ENCODE measurements around the gene SH3D21. TPM values are rescaled to one million over a fixed set of nuclear protein-coding genes. Genes with fewer than 3 reads are reported as not detected.

The SH3D21 gene
- total RNA-seq, 4 donors from 2014 or later: 0.63 to 3.1 (median 1.4) TPM

DNA sequence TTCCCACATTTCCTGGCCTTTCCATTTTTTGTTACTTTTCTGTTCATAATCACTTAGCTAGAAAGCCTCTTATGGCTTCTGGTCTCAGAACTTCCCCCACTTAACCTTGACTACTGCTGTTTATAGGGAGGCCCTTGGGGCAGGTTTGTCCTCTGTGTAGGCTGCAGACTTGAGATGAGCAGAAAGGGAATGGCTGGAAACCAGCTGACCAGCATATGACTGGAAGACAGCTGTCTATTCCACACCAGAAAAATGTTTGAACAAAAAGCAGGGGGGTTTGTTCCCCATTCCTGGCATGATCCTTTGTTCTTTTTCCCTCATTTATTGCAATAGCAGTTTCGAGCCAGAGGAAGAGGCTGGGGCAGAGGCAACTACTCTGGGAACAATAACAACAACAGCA lies 4.9 kb upstream of the SH3D21 start:
- TF ChIP-seq, protein P1, sequence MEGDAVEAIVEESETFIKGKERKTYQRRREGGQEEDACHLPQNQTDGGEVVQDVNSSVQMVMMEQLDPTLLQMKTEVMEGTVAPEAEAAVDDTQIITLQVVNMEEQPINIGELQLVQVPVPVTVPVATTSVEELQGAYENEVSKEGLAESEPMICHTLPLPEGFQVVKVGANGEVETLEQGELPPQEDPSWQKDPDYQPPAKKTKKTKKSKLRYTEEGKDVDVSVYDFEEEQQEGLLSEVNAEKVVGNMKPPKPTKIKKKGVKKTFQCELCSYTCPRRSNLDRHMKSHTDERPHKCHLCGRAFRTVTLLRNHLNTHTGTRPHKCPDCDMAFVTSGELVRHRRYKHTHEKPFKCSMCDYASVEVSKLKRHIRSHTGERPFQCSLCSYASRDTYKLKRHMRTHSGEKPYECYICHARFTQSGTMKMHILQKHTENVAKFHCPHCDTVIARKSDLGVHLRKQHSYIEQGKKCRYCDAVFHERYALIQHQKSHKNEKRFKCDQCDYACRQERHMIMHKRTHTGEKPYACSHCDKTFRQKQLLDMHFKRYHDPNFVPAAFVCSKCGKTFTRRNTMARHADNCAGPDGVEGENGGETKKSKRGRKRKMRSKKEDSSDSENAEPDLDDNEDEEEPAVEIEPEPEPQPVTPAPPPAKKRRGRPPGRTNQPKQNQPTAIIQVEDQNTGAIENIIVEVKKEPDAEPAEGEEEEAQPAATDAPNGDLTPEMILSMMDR (IDR thresholded peaks at IDR 0.05): no peak
- ATAC-seq (ENCODE audit: low FRiP score) (no peak), DNase-seq (ENCODE audit: low spot score) (no peak)

DNA sequence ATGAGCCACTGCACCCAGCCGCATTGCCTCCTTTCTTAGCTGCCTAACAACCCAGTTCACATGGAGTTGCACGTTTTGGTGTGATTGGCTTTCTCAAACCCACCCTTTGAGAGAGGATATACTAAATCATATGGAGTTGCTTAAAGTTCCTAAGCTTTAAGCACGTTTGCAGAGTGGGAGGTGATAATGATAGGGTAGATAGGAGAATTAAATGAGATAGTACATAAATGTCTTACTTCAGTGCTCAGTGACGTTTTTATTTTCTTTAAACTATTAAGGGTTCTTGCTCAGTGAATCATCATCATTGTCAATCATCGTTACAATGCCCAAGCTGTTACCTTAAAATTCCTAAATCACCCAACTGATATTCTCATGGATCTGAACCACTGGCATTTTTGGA lies 2.9 kb upstream of the SH3D21 start:
- no peak for DNase-seq (ENCODE audit: low spot score)
- TF ChIP-seq, protein P1 (IDR thresholded peaks at IDR 0.05): no peak
- ATAC-seq (ENCODE audit: low FRiP score): no peak

DNA sequence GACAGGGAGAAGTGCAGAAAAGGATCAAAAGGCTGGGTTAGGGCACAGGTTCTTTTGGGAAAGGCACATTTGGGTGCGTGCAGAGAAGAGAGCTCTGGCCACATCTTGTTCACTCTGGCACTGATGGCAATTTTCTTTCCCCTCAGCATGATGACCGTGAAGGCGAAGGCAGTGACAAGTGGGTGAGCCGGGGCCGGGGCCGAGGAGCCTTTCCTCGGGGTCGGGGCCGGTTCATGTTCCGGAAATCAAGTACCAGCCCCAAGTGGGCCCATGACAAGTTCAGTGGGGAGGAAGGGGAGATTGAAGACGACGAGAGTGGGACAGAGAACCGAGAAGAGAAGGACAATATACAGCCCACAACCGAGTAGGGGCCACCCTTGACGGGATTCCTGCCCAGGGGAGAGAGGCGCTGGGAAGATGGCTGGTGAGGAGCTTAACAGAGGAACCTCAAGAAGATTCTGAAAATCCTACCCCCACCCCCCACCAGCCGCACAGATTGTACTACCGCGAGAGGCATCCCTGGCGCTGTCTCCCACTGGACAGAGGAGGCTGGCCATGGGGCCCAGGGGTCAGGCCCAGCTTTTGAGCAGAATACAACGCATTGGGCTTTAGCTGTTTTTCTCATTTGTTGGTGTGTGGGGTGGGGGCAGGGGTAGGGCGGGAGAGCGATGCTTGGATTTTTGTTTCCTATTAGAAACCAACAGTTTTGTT lies 2.4 kb upstream of the SH3D21 start:
- DNase-seq (ENCODE audit: low spot score) (no peak), ATAC-seq (ENCODE audit: low FRiP score) (no peak)
- TF ChIP-seq, protein P1 (IDR thresholded peaks at IDR 0.05): no peak

DNA sequence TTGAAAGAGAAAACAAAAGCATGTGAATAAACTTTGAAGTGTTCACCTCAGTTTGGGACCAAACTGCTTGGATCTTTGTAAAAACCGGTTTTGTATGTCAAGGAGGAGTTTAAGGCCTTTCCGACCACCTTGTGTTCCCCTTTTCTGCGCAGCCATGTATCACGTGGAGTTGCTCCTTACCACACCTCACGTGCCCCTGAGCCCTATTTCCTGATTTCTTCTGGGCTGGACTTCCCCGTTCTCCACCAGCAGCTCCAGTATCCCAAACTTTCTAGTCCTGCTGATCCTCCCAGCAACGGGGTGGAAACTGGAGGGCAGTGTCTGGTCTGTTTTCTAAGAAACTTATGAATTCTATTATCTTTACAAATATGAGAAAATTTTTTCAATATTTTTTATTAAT lies 1.6 kb upstream of the SH3D21 start:
- DNase-seq (ENCODE audit: low spot score) (no peak), ATAC-seq (ENCODE audit: low FRiP score) (no peak)
- TF ChIP-seq, protein P1 (IDR thresholded peaks at IDR 0.05): no peak

DNA sequence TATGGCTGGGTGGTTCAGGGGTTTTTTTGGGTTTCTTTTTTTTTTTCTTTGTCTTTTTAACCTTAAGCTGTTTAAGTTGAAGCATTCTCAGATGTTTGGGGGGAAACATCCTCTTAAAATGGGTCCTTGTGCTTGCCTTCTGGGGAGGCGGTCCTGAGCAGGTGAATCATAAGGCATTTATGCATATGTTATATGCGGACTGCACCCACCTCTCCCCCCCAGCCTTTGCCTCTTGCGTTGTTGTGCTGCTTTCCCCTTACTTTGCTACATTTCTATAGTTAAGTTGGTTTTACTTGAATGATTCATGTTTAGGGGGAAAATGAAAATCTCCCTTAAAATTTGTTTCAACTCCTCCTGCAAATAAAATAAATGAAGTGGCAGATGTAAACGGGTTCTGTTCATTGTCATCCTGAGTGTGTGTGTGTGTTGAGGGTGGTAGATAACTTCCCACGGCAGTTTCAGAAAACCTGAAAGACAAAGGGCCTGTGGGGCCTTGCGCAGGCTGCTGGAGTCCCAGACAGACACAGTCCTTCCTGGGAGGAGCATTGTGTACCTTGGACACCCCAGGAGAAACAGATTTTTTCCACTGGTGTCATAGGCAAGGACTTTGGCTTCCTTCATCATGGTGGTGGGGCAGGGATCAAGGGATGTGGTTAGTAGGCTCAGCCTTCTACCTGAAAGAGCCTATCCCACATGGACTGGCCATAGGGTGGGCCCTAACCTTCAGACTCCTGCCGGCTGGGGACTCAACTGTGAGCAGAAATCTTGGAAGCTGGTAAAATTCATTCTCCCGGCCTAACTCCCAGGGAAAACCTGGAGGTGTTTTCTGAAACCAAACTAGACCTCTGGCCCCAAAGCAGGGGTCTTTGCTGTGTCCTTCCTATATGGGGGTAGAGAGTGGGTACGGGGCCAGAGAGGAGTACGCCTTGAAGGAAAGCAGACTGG lies 926 bp upstream of the SH3D21 start:
- ATAC-seq (ENCODE audit: low FRiP score) (no peak), DNase-seq (ENCODE audit: low spot score) (no peak)

DNA sequence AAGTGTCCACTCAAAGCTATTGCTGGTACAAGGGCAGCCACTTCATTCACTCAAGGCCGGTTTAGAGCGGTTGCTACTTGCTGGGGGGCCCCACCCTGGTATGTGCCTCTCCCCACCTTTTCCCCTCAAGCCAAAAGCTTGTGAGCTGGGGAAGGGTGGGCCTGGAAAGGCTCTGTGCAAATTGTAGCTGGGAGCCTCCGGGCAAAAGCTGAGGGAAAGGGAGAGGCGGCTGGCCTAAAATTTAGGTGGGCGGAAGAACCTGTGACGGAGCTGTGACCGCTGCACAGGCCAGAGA lies 306 bp upstream of the SH3D21 start:
- TF ChIP-seq, protein P1 (IDR thresholded peaks at IDR 0.05): no peak
- no peak for DNase-seq (ENCODE audit: low spot score)
- ATAC-seq (ENCODE audit: low FRiP score): no peak

More for the DNA sequence above, 926 bp upstream of the SH3D21 start:
- TF ChIP-seq, protein P1 (IDR thresholded peaks at IDR 0.05): no peak

Measured in omental fat pad (tissue), 4 donors.